Measurements from ENCODE around the gene TUBA1C. TPM values are rescaled to one million over a fixed set of nuclear protein-coding genes. Genes with fewer than 3 reads are reported as not detected.

Gene TUBA1C
- total RNA-seq (2014; rRNA removed; shearing (Covaris generic)) = 1,301 and 1,698 TPM in 2 replicates

GRCh38 chr12:49264873-49265792 lies at the start of gene TUBA1C:
TUBA1C (plus strand) TSS chr12:49265082; CDS start chr12:49265182, 100 bp downstream.
- peak; percentile 100 for DNase-seq
- Histone ChIP-seq H3K4me3 (ENCODE audit: insufficient read depth, low read depth, low read length) (peak within 1 kb of the TSS; percentile 95), H3K27me3 (ENCODE audit: control insufficient read depth, insufficient read depth, low read length) (no peaks in the 10 kb centered on the region), H3K36me3 (replicated peaks; ENCODE audit: control insufficient read depth, insufficient read depth, low read length) (peaks cover 19% of the 10 kb centered on the region)

- H3K4me3 ChIP-seq (ENCODE audit: insufficient read depth, low read depth, low read length) = no peak overlapping the region
- DNase-seq = no peak
- H3K36me3 ChIP-seq (replicated peaks; ENCODE audit: control insufficient read depth, insufficient read depth, low read length) = no peaks in the 10 kb centered on the region
- no peaks in the 10 kb centered on the region for H3K27me3 ChIP-seq (ENCODE audit: control insufficient read depth, insufficient read depth, low read length)
These were observed 45.4 kb upstream of the TUBA1C start for GRCh38 chr12:49219417-49220026.

- H3K36me3 ChIP-seq (replicated peaks; ENCODE audit: control insufficient read depth, insufficient read depth, low read length) = no peaks in the 10 kb centered on the region
- DNase-seq = no peak
- H3K27me3 ChIP-seq (ENCODE audit: control insufficient read depth, insufficient read depth, low read length) = no peaks in the 10 kb centered on the region
- no peak overlapping the region for H3K4me3 ChIP-seq (ENCODE audit: insufficient read depth, low read depth, low read length)
These were observed 43.9 kb upstream of the TUBA1C start for GRCh38 chr12:49220972-49221371.

GRCh38 chr12:49223122-49223521 lies 41.8 kb upstream of the TUBA1C start:
- no peak for DNase-seq
- no peaks in the 10 kb centered on the region for H3K36me3 ChIP-seq (replicated peaks; ENCODE audit: control insufficient read depth, insufficient read depth, low read length)
- no peak overlapping the region for H3K4me3 ChIP-seq (ENCODE audit: insufficient read depth, low read depth, low read length)
- no peaks in the 10 kb centered on the region for H3K27me3 ChIP-seq (ENCODE audit: control insufficient read depth, insufficient read depth, low read length)

- no peaks in the 10 kb centered on the region for H3K36me3 ChIP-seq (replicated peaks; ENCODE audit: control insufficient read depth, insufficient read depth, low read length)
- DNase-seq = no peak
- no peak overlapping the region for H3K4me3 ChIP-seq (ENCODE audit: insufficient read depth, low read depth, low read length)
- no peaks in the 10 kb centered on the region for H3K27me3 ChIP-seq (ENCODE audit: control insufficient read depth, insufficient read depth, low read length)
These were observed 41.1 kb upstream of the TUBA1C start for GRCh38 chr12:49223590-49224369.

GRCh38 chr12:49225576-49226166 lies 39.2 kb upstream of the TUBA1C start:
- Histone ChIP-seq H3K27me3 (ENCODE audit: control insufficient read depth, insufficient read depth, low read length) (no peaks in the 10 kb centered on the region), H3K4me3 (ENCODE audit: insufficient read depth, low read depth, low read length) (no peak overlapping the region), H3K36me3 (replicated peaks; ENCODE audit: control insufficient read depth, insufficient read depth, low read length) (no peaks in the 10 kb centered on the region)
- DNase-seq = no peak

- Histone ChIP-seq H3K36me3 (replicated peaks; ENCODE audit: control insufficient read depth, insufficient read depth, low read length) (no peaks in the 10 kb centered on the region), H3K27me3 (ENCODE audit: control insufficient read depth, insufficient read depth, low read length) (no peaks in the 10 kb centered on the region), H3K4me3 (ENCODE audit: insufficient read depth, low read depth, low read length) (no peak overlapping the region)
- DNase-seq = no peak
These were observed 37.2 kb upstream of the TUBA1C start for GRCh38 chr12:49227713-49228112.

- H3K27me3 ChIP-seq (ENCODE audit: control insufficient read depth, insufficient read depth, low read length) = no peaks in the 10 kb centered on the region
- H3K36me3 ChIP-seq (replicated peaks; ENCODE audit: control insufficient read depth, insufficient read depth, low read length) = no peaks in the 10 kb centered on the region
- no peak overlapping the region for H3K4me3 ChIP-seq (ENCODE audit: insufficient read depth, low read depth, low read length)
- DNase-seq = no peak
These were observed 36.2 kb upstream of the TUBA1C start for GRCh38 chr12:49228653-49229052.

- DNase-seq = no peak
- H3K36me3 ChIP-seq (replicated peaks; ENCODE audit: control insufficient read depth, insufficient read depth, low read length) = no peaks in the 10 kb centered on the region
- H3K27me3 ChIP-seq (ENCODE audit: control insufficient read depth, insufficient read depth, low read length) = no peaks in the 10 kb centered on the region
- no peak overlapping the region for H3K4me3 ChIP-seq (ENCODE audit: insufficient read depth, low read depth, low read length)
These were observed 34.6 kb upstream of the TUBA1C start for GRCh38 chr12:49230176-49230804.

- no peak for DNase-seq
- H3K4me3 ChIP-seq (ENCODE audit: insufficient read depth, low read depth, low read length) = no peak overlapping the region
- no peaks in the 10 kb centered on the region for H3K36me3 ChIP-seq (replicated peaks; ENCODE audit: control insufficient read depth, insufficient read depth, low read length)
- H3K27me3 ChIP-seq (ENCODE audit: control insufficient read depth, insufficient read depth, low read length) = no peaks in the 10 kb centered on the region
These were observed 34.1 kb upstream of the TUBA1C start for GRCh38 chr12:49230805-49231194.

- Histone ChIP-seq H3K36me3 (replicated peaks; ENCODE audit: control insufficient read depth, insufficient read depth, low read length) (no peaks in the 10 kb centered on the region), H3K27me3 (ENCODE audit: control insufficient read depth, insufficient read depth, low read length) (no peaks in the 10 kb centered on the region), H3K4me3 (ENCODE audit: insufficient read depth, low read depth, low read length) (no peak overlapping the region)
- no peak for DNase-seq
These were observed 32.8 kb upstream of the TUBA1C start for GRCh38 chr12:49231878-49232655.

- H3K27me3 ChIP-seq (ENCODE audit: control insufficient read depth, insufficient read depth, low read length) = no peaks in the 10 kb centered on the region
- H3K36me3 ChIP-seq (replicated peaks; ENCODE audit: control insufficient read depth, insufficient read depth, low read length) = no peaks in the 10 kb centered on the region
- DNase-seq = peak; percentile 69
- no peak overlapping the region for H3K4me3 ChIP-seq (ENCODE audit: insufficient read depth, low read depth, low read length)
These were observed 31.7 kb upstream of the TUBA1C start for GRCh38 chr12:49232940-49233841.
